ENCODE results near the gene DSCAML1.
A peak's percentile ranks its signal among the peaks of the same experiment; 100 is the strongest.

DSCAML1 gene

GRCh38 chr11:117513666-117514065 is 283.4 kb downstream of the DSCAML1 start:
- TF ChIP-seq PATZ1 (CRISPR knock-in tag; IDR thresholded peaks at IDR 0.05; ENCODE audit: borderline replicate concordance), result no peak
- no peak for TF ChIP-seq ZNF565 (CRISPR knock-in tag; conservative IDR thresholded peaks at IDR 0.05; ENCODE audit: low read depth)
- no peak for TF ChIP-seq TSHZ2 (CRISPR knock-in tag; IDR thresholded peaks at IDR 0.05)
- TF ChIP-seq ZNF8 (CRISPR knock-in tag; IDR thresholded peaks at IDR 0.05), result no peak
- no peak for TF ChIP-seq POU6F1 (CRISPR knock-in tag; IDR thresholded peaks at IDR 0.05; ENCODE audit: borderline replicate concordance, low read depth)
- TF ChIP-seq ZNF70 (CRISPR knock-in tag; IDR thresholded peaks at IDR 0.05), result peak; percentile 48; the same call in 1 of the 2 replicates
- no peak for TF ChIP-seq SNAI2 (CRISPR knock-in tag; IDR thresholded peaks at IDR 0.05)
- TF ChIP-seq ISL1 (CRISPR knock-in tag; IDR thresholded peaks at IDR 0.05), result no peak
- ATAC-seq, result no peak

- ATAC-seq, result no peak
- TF ChIP-seq ZFP30 (CRISPR knock-in tag; IDR thresholded peaks at IDR 0.05) (no peak), ZC3H10 (CRISPR knock-in tag; IDR thresholded peaks at IDR 0.05) (no peak), ZNF70 (CRISPR knock-in tag; IDR thresholded peaks at IDR 0.05) (no peak), BACH2 (CRISPR knock-in tag; IDR thresholded peaks at IDR 0.05; ENCODE audit: borderline replicate concordance) (no peak), TSHZ2 (CRISPR knock-in tag; IDR thresholded peaks at IDR 0.05) (no peak), ZNF8 (CRISPR knock-in tag; IDR thresholded peaks at IDR 0.05) (no peak), ESRRG (CRISPR knock-in tag; IDR thresholded peaks at IDR 0.05) (no peak), CSDC2 (CRISPR knock-in tag; IDR thresholded peaks at IDR 0.05) (no peak), PATZ1 (CRISPR knock-in tag; IDR thresholded peaks at IDR 0.05; ENCODE audit: borderline replicate concordance) (no peak), CSRNP3 (CRISPR knock-in tag; IDR thresholded peaks at IDR 0.05) (no peak)
Measured at GRCh38 chr11:117511931-117512539, 285.0 kb downstream of the DSCAML1 start.

GRCh38 chr11:117511483-117511930 is 285.5 kb downstream of the DSCAML1 start:
- TF ChIP-seq CREB5 (CRISPR knock-in tag; IDR thresholded peaks at IDR 0.05; ENCODE audit: low read depth) (no peak), ZC3H10 (CRISPR knock-in tag; IDR thresholded peaks at IDR 0.05) (no peak), SNAI2 (CRISPR knock-in tag; IDR thresholded peaks at IDR 0.05) (no peak), ZFP3 (CRISPR knock-in tag; IDR thresholded peaks at IDR 0.05) (no peak), RARB (CRISPR knock-in tag; IDR thresholded peaks at IDR 0.05) (no peak), GLIS3 (CRISPR knock-in tag; IDR thresholded peaks at IDR 0.05) (no peak)
- no peak for ATAC-seq

Measured in SK-N-SH treated with all-trans-retinoic acid at 6 μM for 48 hours (cell line).